OCI-LY1 (cell line): ENCODE measurements around the gene MYL12B.

Source experiments
- H2AFZ ChIP-seq: fragments of 200-600 bp; sonication (generic), shearing (Covaris generic); 2 replicates; pipeline ENCODE4 v1.6.0; 2014; ENCODE audit warnings: antibody characterized with exemption, mild to moderate bottlenecking, low read length
- H3F3A ChIP-seq: fragments of 200-600 bp; sonication (generic), shearing (Covaris generic); 2 replicates; pipeline ENCODE4 v1.6.0; 2014; ENCODE audit warnings: mild to moderate bottlenecking, antibody characterized with exemption, low read length, moderate library complexity; ENCODE audit not compliant: insufficient read depth
- H3K27ac ChIP-seq: fragments of 200-600 bp; sonication (generic); 2 replicates; pipeline ENCODE4 v1.5.1; 2014; ENCODE audit warnings: low read length, mixed run types, mild to moderate bottlenecking, low read depth; ENCODE audit not compliant: poor library complexity, severe bottlenecking
- H3K27me3 ChIP-seq: fragments of 200-600 bp; sonication (generic); 2 replicates; pipeline ENCODE4 v1.6.0; 2014; ENCODE audit warnings: antibody characterized with exemption, mild to moderate bottlenecking, low read length, moderate library complexity; ENCODE audit not compliant: insufficient read depth
- H3K36me3 ChIP-seq: fragments of 200-600 bp; sonication (generic); 2 replicates; pipeline ENCODE4 v1.6.1; 2014; ENCODE audit warnings: mild to moderate bottlenecking, antibody characterized with exemption, low read length, moderate library complexity, mixed read lengths; ENCODE audit not compliant: insufficient read depth
- H3K4me1 ChIP-seq: fragments of 200-600 bp; sonication (generic); 2 replicates; pipeline ENCODE4 v1.5.1; 2014; ENCODE audit warnings: mild to moderate bottlenecking, low read length, moderate library complexity; ENCODE audit not compliant: insufficient read depth, severe bottlenecking
- H3K4me2 ChIP-seq: fragments of 200-600 bp; sonication (generic), shearing (Covaris generic); 2 replicates; pipeline ENCODE4 v1.6.1; 2014; ENCODE audit warnings: low read length
- H3K4me3 ChIP-seq: fragments of 200-600 bp; sonication (generic); 2 replicates; pipeline ENCODE4 v1.5.1; 2014; ENCODE audit warnings: low read length, low read depth, mild to moderate bottlenecking, mixed read lengths; ENCODE audit not compliant: poor library complexity, severe bottlenecking
- H3K79me2 ChIP-seq: fragments of 200-600 bp; shearing (Covaris generic); 2 replicates; pipeline ENCODE4 v1.6.1; 2016; ENCODE audit warnings: mixed run types, low read length, mixed read lengths; ENCODE audit not compliant: insufficient read depth
- H3K9ac ChIP-seq: fragments of 200-600 bp; sonication (generic), shearing (Covaris generic); 2 replicates; pipeline ENCODE4 v1.6.1; 2014; ENCODE audit warnings: mild to moderate bottlenecking, low read length, mixed read lengths
- H3K9me2 ChIP-seq: fragments of 200-600 bp; sonication (generic), shearing (Covaris generic); 2 replicates; pipeline ENCODE4 v1.6.1; 2014; ENCODE audit warnings: low read depth, mild to moderate bottlenecking, low read length, mixed read lengths
- H3K9me3 ChIP-seq: fragments of 200-600 bp; shearing (Covaris generic); 2 replicates; pipeline ENCODE4 v1.6.1; 2014; ENCODE audit warnings: low read length, mixed read lengths
- H4K20me1 ChIP-seq: fragments of 200-600 bp; sonication (generic), shearing (Covaris generic); 2 replicates; pipeline ENCODE4 v1.6.0; 2016; ENCODE audit warnings: mild to moderate bottlenecking, low read length; ENCODE audit not compliant: insufficient read depth
- EZH2 ChIP-seq: fragments of 200-600 bp; sonication (generic), shearing (Covaris generic); IDR thresholded peaks from 2 replicates; pipeline ENCODE4 v1.8.0; 2017; ENCODE audit warnings: borderline replicate concordance, mixed run types, mild to moderate bottlenecking, antibody characterized with exemption, low read length, moderate library complexity, mixed read lengths
- TF ChIP-seq, protein P1 (sequence below): fragments of 200-600 bp; sonication (generic), shearing (Covaris generic); IDR thresholded peaks from 2 replicates; pipeline ENCODE4 v1.5.1; 2017; ENCODE audit warnings: mild to moderate bottlenecking, antibody characterized with exemption, low read length, moderate library complexity, mixed read lengths

MYL12B gene

DNA sequence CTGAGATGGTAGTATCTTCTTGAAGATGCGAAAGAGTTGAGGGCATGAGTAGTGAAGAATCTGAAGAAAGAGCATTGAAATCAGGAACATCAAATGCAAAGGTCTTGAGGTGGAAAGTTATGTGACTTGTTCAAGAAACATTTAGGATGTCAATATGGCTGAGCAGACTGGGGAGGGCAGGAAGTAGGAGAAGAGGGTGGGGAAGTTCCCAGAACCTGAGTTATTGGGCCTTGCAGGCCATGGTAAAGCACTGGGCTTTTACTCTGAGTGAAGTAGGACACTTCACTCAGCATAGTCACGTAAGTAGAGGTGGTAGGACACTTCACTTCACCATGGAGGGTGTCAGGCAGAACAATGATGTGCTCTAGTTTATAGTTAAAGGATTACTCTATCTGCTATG, 26.1 kb upstream of the MYL12B start:
- H4K20me1 ChIP-seq: no peaks in the 10 kb centered on the region

GRCh38 chr18:3236470-3236869, 25.5 kb upstream of the MYL12B start:
- Histone ChIP-seq H3K79me2 (no peaks in the 10 kb centered on the region), H3K4me3 (no peak overlapping the region), H3K27me3 (no peaks in the 10 kb centered on the region), H4K20me1 (no peaks in the 10 kb centered on the region), H2AFZ (no peak overlapping the region), H3F3A (no peaks in the 10 kb centered on the region), H3K9me2 (no peaks in the 10 kb centered on the region), H3K9ac (no peak overlapping the region), H3K4me1 (peaks cover 9% of the 10 kb centered on the region), H3K4me2 (no peak overlapping the region), H3K27ac (no peak overlapping the region), H3K9me3 (no peaks in the 10 kb centered on the region), H3K36me3 (no peaks in the 10 kb centered on the region)
- TF ChIP-seq EZH2: no peak
- TF ChIP-seq, protein P1, sequence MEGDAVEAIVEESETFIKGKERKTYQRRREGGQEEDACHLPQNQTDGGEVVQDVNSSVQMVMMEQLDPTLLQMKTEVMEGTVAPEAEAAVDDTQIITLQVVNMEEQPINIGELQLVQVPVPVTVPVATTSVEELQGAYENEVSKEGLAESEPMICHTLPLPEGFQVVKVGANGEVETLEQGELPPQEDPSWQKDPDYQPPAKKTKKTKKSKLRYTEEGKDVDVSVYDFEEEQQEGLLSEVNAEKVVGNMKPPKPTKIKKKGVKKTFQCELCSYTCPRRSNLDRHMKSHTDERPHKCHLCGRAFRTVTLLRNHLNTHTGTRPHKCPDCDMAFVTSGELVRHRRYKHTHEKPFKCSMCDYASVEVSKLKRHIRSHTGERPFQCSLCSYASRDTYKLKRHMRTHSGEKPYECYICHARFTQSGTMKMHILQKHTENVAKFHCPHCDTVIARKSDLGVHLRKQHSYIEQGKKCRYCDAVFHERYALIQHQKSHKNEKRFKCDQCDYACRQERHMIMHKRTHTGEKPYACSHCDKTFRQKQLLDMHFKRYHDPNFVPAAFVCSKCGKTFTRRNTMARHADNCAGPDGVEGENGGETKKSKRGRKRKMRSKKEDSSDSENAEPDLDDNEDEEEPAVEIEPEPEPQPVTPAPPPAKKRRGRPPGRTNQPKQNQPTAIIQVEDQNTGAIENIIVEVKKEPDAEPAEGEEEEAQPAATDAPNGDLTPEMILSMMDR: no peak

More for the DNA sequence above, 26.1 kb upstream of the MYL12B start:
- H3K79me2 ChIP-seq: no peaks in the 10 kb centered on the region
- no peak overlapping the region for H3K4me3 ChIP-seq
- no peaks in the 10 kb centered on the region for H3K36me3 ChIP-seq
- TF ChIP-seq, protein P1: no peak
- TF ChIP-seq EZH2: no peak
- no peaks in the 10 kb centered on the region for H3F3A ChIP-seq
- H3K9me3 ChIP-seq: no peaks in the 10 kb centered on the region
- H3K27me3 ChIP-seq: no peaks in the 10 kb centered on the region
- no peak overlapping the region for H3K9ac ChIP-seq
- H2AFZ ChIP-seq: no peak overlapping the region
- peaks cover 9% of the 10 kb centered on the region for H3K4me1 ChIP-seq
- H3K4me2 ChIP-seq: no peak overlapping the region
- no peaks in the 10 kb centered on the region for H3K9me2 ChIP-seq
- H3K27ac ChIP-seq: no peak overlapping the region

DNA sequence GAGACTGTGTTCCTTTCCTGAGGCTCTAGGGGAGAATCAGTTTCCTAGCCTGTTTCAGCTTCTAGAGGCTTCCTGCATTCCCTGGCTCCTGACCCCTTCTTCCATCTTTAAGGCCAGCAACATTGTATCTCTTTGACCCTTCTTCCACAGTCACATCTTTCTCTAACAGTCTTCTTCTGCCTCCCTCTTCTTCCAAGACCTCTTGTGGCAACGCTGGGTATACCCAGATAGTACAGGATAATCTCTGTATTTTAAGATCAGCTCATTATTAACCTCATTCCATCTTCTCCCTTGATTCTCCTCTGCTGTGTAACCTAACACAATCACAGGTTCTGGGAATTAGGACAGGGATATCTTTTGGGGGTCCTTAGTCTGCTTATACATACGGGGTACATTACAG, 23.2 kb upstream of the MYL12B start:
- H3K36me3 ChIP-seq: no peaks in the 10 kb centered on the region
- TF ChIP-seq, protein P1: no peak
- TF ChIP-seq EZH2: no peak

More for the DNA sequence above, 23.2 kb upstream of the MYL12B start:
- Histone ChIP-seq H3K4me3 (no peak overlapping the region), H3K9me2 (no peaks in the 10 kb centered on the region), H3K79me2 (no peaks in the 10 kb centered on the region), H4K20me1 (no peaks in the 10 kb centered on the region), H3K27me3 (no peaks in the 10 kb centered on the region), H3K27ac (no peak overlapping the region), H2AFZ (no peak overlapping the region), H3K4me1 (no peaks in the 10 kb centered on the region), H3K9ac (no peak overlapping the region), H3K9me3 (no peaks in the 10 kb centered on the region), H3F3A (no peaks in the 10 kb centered on the region), H3K4me2 (no peak overlapping the region)
